Stimulated activated CD8-positive, alpha-beta memory T cell treated with anti-CD3 and anti-CD28 coated beads, Interleukin-7, amount 100 ng/mL, for 4 hours (primary cell): Measurements from ENCODE around the gene ABHD2.
"Not testable (repeated sequence)": the region's sequence is repeated elsewhere in the genome, so short reads cannot be mapped to it uniquely, and the experiment has no call there.

Experiments used
- DNase-seq, 2 donors: peaks; one replicate each; pipeline ENCODE4 v3.0.0-alpha.2; 2020; ENCODE audit warnings: low read depth in 2 of 2

The ABHD2 gene

DNA sequence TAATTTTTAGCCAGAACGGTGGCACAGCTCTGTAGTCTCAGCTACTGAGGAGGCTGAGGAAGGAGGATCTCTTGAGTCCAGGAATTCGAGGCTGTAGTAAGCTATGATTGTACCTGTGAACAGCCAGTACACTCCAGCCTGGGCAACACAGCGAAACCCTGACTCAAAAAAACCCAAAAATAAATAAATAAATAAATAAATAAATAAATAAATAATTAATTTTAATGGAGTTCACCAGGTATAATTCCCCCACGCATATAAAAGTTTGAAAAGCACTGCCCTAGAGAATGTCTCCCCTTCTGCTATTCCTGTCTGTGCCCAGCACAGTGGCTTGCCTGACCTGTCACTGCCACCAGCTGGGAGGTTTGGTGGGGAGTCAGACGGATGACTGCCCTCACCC is 137.3 kb downstream of the ABHD2 start:
- DNase-seq: no peak

DNA sequence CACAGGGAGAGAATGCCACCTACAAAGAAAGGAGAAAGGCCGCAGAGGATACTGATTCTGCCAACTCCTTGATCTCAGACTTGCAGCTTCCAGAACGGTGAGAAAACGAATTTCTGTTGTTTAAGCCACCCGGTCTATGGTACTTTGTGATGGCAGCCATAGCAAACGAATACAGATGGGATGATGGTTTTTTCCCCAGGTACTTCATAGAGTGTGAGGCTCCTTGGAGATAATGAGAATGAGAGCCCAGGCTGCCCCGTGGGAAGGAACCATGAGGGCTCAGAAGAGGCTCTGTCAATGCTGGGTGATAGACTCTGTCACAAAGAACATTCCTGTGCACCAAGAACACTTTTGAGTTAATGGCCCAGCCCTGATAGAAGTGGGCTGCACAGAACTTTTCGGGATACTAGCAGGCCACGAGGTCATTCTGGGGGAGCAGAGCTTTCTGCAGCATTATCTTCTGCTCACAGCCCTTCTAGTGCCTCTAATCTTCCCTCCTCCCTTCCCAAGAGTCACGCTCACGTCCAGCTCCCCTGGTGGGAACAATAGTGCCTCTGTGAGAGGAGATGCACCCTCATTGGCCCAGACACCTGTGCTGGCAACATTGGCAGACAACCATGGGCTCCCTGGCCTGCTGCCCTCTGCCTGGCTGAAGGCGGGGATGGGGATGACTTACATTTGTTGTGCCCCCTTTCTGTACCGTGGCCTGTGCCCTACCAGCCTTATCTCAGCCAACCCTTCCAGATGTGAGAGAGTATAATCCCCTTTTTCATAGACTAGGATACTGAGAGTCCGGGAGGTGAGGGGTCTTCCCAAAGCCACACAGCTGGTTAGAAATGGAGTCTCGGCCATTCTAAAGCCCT is 138.3 kb downstream of the ABHD2 start:
- DNase-seq: no peak

DNA sequence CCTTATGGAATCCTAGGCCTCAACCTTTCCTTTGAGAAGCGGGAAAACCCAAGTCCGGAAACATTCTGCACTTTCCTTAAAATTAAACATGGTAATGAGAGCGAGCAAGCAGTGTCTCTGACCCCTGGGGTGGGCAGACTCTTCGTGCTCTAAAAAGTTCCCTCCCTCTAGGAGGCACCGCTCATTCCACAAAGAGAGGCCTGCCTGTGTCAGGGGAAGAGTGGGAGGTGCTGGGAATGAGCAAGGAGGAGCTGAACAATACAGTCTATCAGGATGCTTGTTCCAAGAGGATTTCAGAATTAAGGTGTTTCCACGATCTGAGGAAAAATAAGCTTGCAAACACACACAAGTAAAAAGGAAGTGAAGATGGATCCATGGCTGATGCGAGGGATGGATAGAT is 139.2 kb downstream of the ABHD2 start:
- DNase-seq: no peak

DNA sequence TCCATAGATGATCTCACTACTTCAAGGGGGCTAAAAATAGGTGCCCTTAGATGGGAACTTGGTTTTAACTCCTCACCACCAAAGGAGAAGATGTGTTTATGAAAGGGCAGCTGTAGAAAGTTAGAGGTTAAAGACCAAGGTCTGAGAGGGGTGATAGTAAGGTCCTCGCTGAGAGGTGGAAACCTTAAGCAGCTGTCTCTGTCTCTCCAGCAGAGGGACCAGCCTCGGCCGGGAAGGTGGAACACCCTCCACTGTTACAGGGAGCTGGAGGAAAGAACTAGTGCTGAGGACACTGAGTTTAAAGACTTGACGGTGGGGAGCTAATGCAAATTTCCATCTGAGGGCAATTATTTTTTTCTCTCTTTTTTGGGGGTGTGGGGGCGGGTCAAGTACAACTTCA is 142.0 kb downstream of the ABHD2 start:
- no peak for DNase-seq

DNA sequence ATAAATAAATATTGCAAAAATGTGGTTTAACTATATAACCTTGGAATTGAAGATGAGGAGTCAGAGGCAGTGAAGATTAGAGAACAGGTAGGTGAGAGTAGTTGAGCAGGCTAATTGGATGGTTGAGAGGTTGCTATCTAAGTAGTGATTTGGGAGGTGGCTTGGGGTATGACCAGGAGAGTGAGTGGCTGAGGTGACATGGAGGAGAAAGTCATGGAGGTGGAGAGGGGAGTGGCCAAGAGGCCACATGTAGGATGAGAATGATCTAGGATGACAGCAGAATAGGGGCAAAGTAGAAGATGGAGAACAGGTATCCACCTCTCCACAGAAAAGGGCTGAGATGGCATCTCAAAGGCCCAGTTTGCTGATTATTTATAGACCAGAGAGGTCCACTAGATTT is 143.6 kb downstream of the ABHD2 start:
- no peak for DNase-seq

DNA sequence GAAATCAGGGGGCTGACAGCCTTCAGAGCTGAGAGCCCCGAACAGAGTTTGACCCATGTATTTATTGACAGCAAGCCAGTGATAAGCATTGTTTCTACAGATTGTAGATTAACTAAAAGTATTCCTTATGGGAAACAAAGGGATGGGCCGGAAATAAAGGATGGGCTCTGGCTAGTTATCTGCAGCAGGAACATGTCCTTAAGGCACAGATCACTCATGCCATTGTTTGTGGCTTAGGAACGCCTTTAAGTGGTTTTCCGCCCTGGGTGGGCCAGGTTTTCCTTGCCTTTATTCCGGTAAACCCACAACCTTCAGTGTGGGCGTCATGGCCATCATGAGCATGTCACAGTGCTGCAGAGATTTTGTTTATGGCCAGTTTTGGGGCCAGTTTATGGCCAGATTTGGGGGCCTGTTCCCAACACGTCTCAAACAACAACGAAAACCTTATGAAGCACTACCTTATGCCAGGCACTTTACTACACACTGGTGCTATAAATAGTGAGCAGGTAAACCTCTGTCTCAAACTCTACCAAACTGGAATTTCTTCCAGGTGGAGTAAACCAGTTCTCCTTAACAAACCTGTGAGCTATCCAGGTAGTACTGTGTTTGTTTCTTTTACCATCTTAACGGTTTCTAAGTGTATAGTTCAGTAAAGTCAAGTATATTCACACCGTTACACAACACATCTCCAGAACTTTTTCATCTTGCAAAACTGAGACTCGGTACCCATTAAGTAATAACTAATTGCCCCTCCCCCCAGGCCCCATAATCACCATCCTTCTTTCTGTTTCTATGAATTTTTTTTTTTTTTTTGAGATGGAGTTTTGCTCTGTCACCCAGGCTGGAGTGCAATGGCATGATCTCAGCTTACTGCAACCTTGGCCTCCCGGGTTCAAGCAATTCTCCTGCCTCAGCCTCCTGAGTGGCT is 151.9 kb downstream of the ABHD2 start:
- not testable (repeated sequence) for DNase-seq

DNA sequence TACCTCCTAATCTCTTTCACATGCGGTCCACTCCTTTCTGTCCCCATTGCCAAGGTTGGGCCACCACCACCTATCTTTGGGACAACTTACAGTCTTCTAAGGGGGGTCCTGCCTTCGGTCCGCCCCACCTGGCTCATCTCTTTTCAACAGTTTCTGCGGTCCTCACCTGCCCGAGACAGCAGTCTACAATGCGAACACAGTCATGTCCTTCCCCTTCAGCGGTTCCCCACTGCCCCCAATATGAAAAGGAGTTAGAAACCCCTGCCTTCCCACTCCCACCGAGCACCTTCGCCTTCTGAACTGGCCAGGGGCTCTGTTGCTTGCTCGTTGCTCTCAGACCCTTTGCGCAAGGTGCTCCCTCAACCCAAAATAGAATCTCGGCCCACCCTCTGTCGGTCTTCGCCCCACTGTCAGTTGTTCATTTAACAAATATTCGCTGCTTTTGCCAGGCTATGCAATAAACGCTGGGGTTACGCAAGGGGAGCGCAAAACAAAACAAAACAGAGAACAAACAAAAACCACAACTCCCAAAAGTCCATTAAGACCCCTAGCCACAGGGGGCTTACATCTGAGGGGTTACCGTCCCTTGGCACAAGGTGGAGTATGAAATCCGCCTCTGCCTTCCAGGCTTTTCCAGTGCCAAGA is 154.9 kb downstream of the ABHD2 start:
- DNase-seq: no peak

DNA sequence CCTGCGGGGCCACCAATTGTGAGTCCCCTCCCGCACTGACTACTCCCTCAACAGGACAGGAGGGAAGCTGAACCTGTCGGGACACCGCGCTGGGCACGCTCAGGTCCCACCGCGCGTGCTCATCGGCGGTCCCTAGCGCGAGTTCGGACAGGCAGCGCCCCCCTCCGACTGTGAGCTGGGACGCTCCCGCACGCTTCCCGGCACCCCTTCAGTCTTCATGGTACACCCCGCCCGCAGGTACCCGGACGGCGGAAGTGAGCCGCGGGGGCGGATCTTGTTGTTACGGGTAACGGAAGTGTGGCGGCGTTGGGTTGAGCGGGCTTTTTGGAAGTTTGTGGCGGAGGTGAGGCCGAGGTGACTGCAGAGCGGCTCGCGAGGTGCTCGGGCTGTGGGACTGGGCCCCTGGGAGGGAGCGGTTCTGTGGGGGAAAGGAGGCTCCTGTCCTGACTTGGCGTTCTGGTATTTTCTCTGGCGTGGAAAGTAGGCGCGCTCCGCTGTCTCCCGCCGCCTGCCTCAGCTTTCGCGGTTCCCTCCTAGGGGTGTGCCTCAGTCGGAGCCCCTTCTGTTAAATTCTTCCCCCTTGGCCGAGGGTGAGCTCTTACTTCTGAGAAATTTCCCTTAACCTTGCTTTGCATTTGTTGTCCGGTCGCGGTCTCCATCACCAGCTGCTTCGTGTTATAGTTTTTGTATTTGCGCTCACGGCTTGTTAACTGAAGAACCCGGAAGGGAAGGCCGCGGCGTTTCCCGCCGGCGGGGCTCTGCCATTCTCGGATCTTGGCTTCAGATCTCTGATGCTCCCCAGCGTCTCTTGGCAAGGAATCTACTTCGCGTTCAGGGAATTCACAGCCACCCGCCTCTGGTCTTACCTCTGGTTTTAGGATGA is 155.7 kb downstream of the ABHD2 start, which contains the start of gene FANCI:
TSS of gene FANCI (plus strand) at position 289 of the 883 bp plus-strand sequence. CDS start 3,669 bp downstream, outside the sequence.
- DNase-seq: peak; percentile 94

DNA sequence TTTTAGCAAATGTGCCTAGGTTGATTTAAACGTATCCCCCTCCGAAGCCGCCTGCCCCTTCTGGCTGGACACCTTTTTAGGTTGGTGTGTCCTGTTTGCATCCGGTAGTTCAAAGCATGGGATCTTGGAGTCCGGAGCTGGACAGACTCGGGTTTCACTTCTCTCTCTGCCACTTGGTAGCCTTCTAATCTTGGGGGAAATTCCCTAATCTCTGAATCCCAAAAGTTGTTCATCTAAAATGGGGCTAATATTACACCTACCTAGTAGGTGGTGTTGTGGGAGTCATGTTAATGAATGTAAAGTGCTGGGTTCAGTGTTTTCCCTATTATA is 156.3 kb downstream of the ABHD2 start:
- no peak for DNase-seq

DNA sequence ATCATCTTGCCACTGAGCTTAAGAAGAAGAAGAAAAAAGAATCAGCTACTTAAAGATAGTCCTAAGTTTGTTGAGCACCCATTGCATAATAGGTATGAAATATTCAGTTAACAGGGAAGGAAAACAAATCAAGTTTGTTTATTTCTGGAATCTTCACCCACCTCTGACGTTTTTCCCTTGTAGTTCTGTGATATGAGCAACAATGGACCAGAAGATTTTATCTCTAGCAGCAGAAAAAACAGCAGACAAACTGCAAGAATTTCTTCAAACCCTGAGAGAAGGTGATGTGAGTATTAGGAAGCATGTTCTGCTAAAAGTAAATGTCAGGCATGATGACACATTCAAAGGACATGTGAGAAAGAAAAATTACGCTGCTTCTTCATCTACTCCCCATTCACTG is 159.2 kb downstream of the ABHD2 start:
- DNase-seq: no peak

DNA sequence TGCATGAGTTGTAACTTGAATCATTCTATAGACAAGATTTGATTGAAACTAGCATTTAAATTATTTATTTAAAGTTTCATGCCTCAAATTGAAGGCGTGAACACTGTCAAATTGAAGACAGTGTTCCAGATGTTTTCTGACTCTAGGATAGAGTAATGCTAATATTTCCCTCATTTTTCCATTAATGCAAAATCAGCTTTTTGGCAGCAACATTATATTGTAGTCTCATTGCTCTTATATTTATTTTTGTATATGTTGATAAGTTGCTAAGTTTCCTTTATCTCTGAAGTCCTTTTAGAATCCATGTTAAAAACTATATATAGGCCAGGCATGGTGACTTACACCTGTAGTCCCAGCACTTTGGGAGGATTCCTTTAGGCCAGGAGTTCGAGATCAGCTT is 160.3 kb downstream of the ABHD2 start:
- no peak for DNase-seq

DNA sequence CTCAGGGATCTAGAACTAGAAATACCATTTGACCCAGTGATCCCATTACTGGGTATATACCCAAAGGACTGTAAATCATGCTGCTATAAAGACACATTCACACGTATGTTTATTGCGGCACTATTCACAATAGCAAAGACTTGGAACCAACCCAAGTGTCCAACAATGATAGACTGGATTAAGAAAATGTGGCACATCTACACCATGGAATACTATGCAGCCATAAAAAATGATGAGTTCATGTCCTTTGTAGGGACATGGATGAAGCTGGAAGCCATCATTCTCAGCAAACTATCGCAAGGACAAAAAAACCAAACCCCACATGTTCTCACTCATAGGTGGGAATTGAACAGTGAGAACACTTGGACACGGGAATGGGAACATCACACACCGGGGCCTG is 161.9 kb downstream of the ABHD2 start:
- DNase-seq: not testable (repeated sequence)
